ENCODE data around the gene CARD11. TPM values are rescaled to one million over a fixed set of nuclear protein-coding genes. Genes with fewer than 3 reads are reported as not detected.

CARD11 gene
- total RNA-seq, 5 donors from 2014 or later (not counting 1 experiment from before 2014, with no cell fraction given), result 105 to 142 (median 132) TPM

DNA sequence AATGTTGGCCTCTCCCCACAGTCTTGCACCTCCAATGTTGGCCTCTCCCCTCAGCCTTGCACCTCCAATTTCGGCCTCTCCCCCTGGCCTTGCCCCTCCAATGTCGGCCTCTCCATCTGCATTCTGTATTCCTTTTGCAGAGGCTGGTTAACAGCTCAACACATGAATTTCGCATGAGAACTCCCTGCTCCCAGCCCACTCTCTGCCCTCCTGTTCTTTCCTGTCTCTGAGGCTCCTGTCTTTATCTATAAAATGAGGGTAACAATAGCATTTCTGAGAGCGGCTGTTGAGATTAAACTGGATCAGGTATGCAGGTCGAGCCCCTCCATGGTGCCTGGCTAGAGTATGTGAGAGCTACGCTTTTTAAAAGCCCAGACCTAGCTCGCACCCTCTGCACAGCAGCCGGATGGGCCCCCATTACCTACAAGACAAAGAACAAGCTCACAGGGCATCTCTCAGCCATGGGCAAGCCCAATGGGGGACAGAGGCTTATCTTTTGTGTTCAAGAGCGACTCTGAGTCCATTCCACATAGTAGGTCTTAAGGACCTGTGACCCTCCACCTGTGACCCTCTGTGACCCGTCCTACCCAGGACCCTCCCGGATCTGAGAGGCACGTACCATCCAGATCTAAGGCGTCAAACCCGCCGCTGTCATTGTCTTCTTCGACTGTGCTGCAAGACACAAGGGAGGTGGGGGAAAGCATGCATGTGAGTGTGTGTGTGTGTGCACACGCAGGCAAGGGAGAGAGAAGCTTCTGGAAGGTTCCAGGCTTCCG is 117.4 kb downstream of the CARD11 start:
- Histone ChIP-seq H3K4me1 (ENCODE audit: control insufficient read depth in 1 of 2, extremely low read depth in 1 of 2, insufficient read depth in 2 of 2, low read length in 2 of 2) (no peaks in the 10 kb centered on the region), H3K27me3 (replicated peaks in 1 of 2; ENCODE audit: control insufficient read depth in 2 of 2, extremely low read depth in 1 of 2, insufficient read depth in 2 of 2, low read length in 1 of 2) (no peaks in the 10 kb centered on the region), H3K27ac (ENCODE audit: low read length) (no peak overlapping the region), H3K9me3 (no peaks in the 10 kb centered on the region), H3K4me3 (ENCODE audit: control insufficient read depth in 1 of 2, extremely low read depth in 1 of 2, low read length in 1 of 2) (no peak overlapping the region), H3K36me3 (ENCODE audit: control insufficient read depth in 2 of 2, extremely low read depth in 1 of 2, insufficient read depth in 1 of 2, low read length in 1 of 2) (peaks cover 20 to 92% of the 10 kb centered on the region in 2 donors)
- H3K4me1 Mint-ChIP-seq, result no peaks in the 10 kb centered on the region
- no peak overlapping the region for H3K4me3 Mint-ChIP-seq
- ATAC-seq (replicated peaks in 1 of 4) (no peak), DNase-seq (no peak)
- no peaks in the 10 kb centered on the region for H3K9me3 Mint-ChIP-seq
- ChIA-PET POLR2A (no interaction called here), CTCF (no interaction called here)
- 96% methylated on average over 6 of the region's 18 CpGs for WGBS (ENCODE audit: insufficient coverage)
- H3K36me3 Mint-ChIP-seq, result peaks cover 34% of the 10 kb centered on the region
- H3K27ac Mint-ChIP-seq, result peak overlapping the region in 1 of 2 donors; percentile 28
- no peaks in the 10 kb centered on the region for H3K27me3 Mint-ChIP-seq

DNA sequence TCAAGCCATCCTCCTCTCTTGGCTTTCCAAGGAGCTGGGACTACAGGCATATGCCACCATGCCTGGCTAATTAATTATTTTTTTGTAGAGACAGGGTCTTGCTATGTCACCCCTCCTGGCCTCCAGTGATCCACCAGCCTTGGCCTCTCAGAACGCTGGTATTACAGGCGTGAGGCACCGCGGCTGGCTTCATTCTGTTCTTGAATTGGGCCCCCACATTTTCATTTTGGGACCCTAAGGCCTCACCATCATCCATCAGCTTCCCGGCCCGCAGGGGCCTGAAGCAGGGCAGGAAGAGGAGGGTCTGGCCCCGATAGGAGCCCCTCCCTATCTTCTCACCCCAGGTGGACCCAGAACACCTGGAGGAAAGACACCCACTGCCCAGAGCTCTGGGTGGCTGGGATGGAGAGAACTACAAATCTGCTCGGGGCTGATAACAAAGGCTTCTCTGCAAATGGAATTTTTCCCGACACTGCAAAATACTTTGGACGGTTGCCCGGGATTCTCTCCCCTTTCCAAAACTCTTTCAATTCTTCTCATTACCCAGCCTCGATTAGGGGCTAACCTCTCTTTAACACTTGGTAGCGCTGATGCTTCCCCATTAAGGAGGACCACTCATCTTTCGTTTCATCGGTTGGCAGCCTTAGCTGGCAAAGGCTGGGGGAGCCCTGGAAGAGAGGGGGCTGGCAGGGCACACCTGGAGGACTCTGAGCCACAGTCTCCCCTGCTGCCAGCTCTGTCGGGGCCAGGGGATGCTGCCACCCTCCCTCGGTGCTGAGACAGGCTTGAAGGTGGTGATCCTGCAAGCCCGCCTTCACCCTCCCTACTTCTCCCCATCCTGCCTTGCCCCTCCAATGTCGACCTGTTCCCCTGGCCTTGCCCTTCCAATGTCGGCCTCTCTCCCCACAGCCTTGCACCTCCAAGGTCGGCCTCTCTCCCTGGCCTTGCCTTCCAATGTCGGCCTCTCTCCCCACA is 118.5 kb downstream of the CARD11 start:
- Mint-ChIP-seq H3K36me3 (peaks cover 42% of the 10 kb centered on the region), H3K27me3 (no peaks in the 10 kb centered on the region), H3K9me3 (peaks cover 0 to 6% (median 0%) of the 10 kb centered on the region in 3 donors), H3K4me1 (no peaks in the 10 kb centered on the region), H3K4me3 (no peak overlapping the region), H3K27ac (peak overlapping the region in 1 of 2 donors; percentile 15)
- H3K27me3 ChIP-seq (replicated peaks in 1 of 2; ENCODE audit: control insufficient read depth in 2 of 2, extremely low read depth in 1 of 2, insufficient read depth in 2 of 2, low read length in 1 of 2), result no peaks in the 10 kb centered on the region
- no peak overlapping the region for H3K27ac ChIP-seq (ENCODE audit: low read length)
- no peaks in the 10 kb centered on the region for H3K4me1 ChIP-seq (ENCODE audit: control insufficient read depth in 1 of 2, extremely low read depth in 1 of 2, insufficient read depth in 2 of 2, low read length in 2 of 2)
- ChIA-PET CTCF (no interaction called here), POLR2A (no interaction called here)
- H3K36me3 ChIP-seq (ENCODE audit: control insufficient read depth in 2 of 2, extremely low read depth in 1 of 2, insufficient read depth in 1 of 2, low read length in 1 of 2), result peaks cover 24 to 88% of the 10 kb centered on the region in 2 donors
- no peak for DNase-seq
- H3K4me3 ChIP-seq (ENCODE audit: control insufficient read depth in 1 of 2, extremely low read depth in 1 of 2, low read length in 1 of 2), result no peak overlapping the region
- no peaks in the 10 kb centered on the region for H3K9me3 ChIP-seq
- 86% methylated on average over 18 of the region's 22 CpGs for whole genome bisulfite sequencing (ENCODE audit: insufficient coverage)
- ATAC-seq (replicated peaks in 1 of 4), result no peak

DNA sequence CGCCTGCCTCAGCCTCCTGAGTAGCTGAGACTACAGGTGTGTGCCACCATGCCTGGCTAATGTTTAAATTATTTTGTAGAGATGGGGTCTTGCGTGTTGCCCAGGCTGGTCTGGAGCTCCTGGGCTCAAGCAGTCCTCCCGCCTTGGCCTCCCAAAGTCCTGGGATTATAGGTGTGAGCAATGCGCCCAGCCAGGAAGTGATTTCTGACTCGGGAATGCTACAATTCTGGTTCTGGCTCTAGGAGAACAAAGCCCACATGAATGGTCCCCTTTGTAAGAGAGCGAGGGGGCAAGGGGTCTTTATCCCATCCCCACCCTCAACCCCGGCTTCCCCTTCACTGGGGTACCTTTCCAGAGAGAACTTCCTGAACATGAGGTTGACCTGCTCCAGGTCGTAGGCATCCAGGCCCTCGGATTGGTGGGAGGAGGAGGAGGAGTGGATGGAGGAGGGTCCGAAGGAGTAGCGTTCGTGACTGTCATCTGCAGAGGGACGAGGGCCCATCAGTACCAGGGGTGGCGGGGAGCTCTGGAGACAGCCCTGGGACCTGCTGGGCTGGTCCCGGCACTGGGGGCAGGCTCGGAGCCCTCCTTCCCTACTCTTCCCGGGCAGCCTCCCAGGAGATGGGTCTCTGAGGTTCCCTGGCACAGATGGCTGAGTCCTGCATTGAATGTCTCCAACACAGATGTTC is 119.6 kb downstream of the CARD11 start:
- no peak overlapping the region for H3K4me3 Mint-ChIP-seq
- H3K4me3 ChIP-seq (ENCODE audit: control insufficient read depth in 1 of 2, extremely low read depth in 1 of 2, low read length in 1 of 2), result no peak overlapping the region
- H3K36me3 Mint-ChIP-seq, result peaks cover 50% of the 10 kb centered on the region
- no peaks in the 10 kb centered on the region for H3K4me1 Mint-ChIP-seq
- H3K27ac Mint-ChIP-seq, result no peak overlapping the region
- ATAC-seq (replicated peaks in 1 of 4) (no peak), DNase-seq (no peak)
- no peaks in the 10 kb centered on the region for H3K9me3 ChIP-seq
- ChIA-PET POLR2A (no interaction called here), CTCF (no interaction called here)
- H3K27me3 Mint-ChIP-seq, result no peaks in the 10 kb centered on the region
- 92% methylated on average over 16 of the region's 17 CpGs for whole genome bisulfite sequencing (ENCODE audit: insufficient coverage)
- peaks cover 0 to 8% (median 0%) of the 10 kb centered on the region in 3 donors for H3K9me3 Mint-ChIP-seq
- H3K27ac ChIP-seq (ENCODE audit: low read length), result no peak overlapping the region
- H3K4me1 ChIP-seq (ENCODE audit: control insufficient read depth in 1 of 2, extremely low read depth in 1 of 2, insufficient read depth in 2 of 2, low read length in 2 of 2), result no peaks in the 10 kb centered on the region
- H3K27me3 ChIP-seq (replicated peaks in 1 of 2; ENCODE audit: control insufficient read depth in 2 of 2, extremely low read depth in 1 of 2, insufficient read depth in 2 of 2, low read length in 1 of 2), result no peaks in the 10 kb centered on the region
- H3K36me3 ChIP-seq (ENCODE audit: control insufficient read depth in 2 of 2, extremely low read depth in 1 of 2, insufficient read depth in 1 of 2, low read length in 1 of 2), result peaks cover 31 to 88% of the 10 kb centered on the region in 2 donors

DNA sequence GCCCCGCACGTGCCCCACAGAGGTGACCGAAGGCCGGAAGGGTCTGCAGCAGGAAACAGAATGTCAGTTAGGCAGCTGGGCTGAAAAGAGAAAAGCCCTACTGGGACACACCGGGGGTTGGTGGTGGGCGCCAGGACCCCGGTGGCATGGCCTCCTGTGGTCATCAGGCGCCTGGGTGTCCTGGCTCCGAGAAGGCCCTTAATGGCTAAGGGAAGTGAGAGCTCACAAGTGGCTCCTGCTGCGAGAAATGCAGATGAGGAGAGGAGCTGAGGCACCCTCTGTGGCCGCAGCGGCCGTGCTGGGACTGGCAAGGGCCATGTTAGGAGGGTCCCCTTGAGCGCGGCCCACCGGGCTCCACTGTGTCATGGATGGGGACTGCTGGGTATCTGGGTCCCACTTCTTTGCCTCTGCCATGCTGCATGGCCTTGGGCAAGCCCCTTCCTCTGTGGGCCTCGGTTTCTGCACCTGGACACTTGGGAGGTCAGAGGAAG is 120.3 kb downstream of the CARD11 start:
- Mint-ChIP-seq H3K27ac (no peak overlapping the region), H3K4me1 (no peaks in the 10 kb centered on the region), H3K4me3 (no peak overlapping the region), H3K36me3 (peaks cover 54% of the 10 kb centered on the region), H3K27me3 (no peaks in the 10 kb centered on the region), H3K9me3 (peaks cover 0 to 8% (median 0%) of the 10 kb centered on the region in 3 donors)
- no peak for DNase-seq
- Histone ChIP-seq H3K36me3 (ENCODE audit: control insufficient read depth in 2 of 2, extremely low read depth in 1 of 2, insufficient read depth in 1 of 2, low read length in 1 of 2) (peaks cover 28 to 88% of the 10 kb centered on the region in 2 donors), H3K27me3 (replicated peaks in 1 of 2; ENCODE audit: control insufficient read depth in 2 of 2, extremely low read depth in 1 of 2, insufficient read depth in 2 of 2, low read length in 1 of 2) (no peaks in the 10 kb centered on the region), H3K9me3 (no peaks in the 10 kb centered on the region), H3K4me1 (ENCODE audit: control insufficient read depth in 1 of 2, extremely low read depth in 1 of 2, insufficient read depth in 2 of 2, low read length in 2 of 2) (no peaks in the 10 kb centered on the region), H3K4me3 (ENCODE audit: control insufficient read depth in 1 of 2, extremely low read depth in 1 of 2, low read length in 1 of 2) (no peak overlapping the region), H3K27ac (ENCODE audit: low read length) (no peak overlapping the region)
- WGBS (ENCODE audit: insufficient coverage), result 99% methylated on average over 17 of the region's 17 CpGs
- ChIA-PET CTCF (no interaction called here), POLR2A (no interaction called here)
- no peak for ATAC-seq (replicated peaks in 1 of 4)

DNA sequence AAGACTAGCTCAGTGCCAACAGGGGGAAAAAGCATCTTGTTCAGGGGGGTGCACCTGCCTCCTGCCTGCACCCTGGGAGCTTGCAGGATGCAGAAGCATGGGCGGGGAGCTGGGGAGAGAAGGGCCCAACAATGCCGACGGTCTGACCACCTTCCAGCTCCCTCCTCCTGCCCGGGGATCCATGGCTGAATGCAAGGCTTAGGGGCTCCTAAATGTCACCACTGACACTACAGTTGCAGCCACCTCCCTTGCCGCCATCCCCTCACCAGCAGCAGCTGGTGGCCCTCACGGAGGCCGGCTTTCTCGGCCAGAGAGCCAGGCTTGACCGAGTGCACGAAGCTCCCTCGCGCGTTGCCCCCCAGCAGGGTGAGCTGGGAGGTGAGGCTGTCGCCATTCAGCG is 120.8 kb downstream of the CARD11 start:
- WGBS (ENCODE audit: insufficient coverage), result 100% methylated on average over 7 of the region's 15 CpGs
- DNase-seq, result no peak
- Histone ChIP-seq H3K36me3 (ENCODE audit: control insufficient read depth in 2 of 2, extremely low read depth in 1 of 2, insufficient read depth in 1 of 2, low read length in 1 of 2) (peaks cover 28 to 87% of the 10 kb centered on the region in 2 donors), H3K27ac (ENCODE audit: low read length) (no peak overlapping the region), H3K4me1 (ENCODE audit: control insufficient read depth in 1 of 2, extremely low read depth in 1 of 2, insufficient read depth in 2 of 2, low read length in 2 of 2) (no peaks in the 10 kb centered on the region), H3K27me3 (replicated peaks in 1 of 2; ENCODE audit: control insufficient read depth in 2 of 2, extremely low read depth in 1 of 2, insufficient read depth in 2 of 2, low read length in 1 of 2) (no peaks in the 10 kb centered on the region), H3K4me3 (ENCODE audit: control insufficient read depth in 1 of 2, extremely low read depth in 1 of 2, low read length in 1 of 2) (no peak overlapping the region), H3K9me3 (no peaks in the 10 kb centered on the region)
- Mint-ChIP-seq H3K9me3 (peaks cover 0 to 8% (median 0%) of the 10 kb centered on the region in 3 donors), H3K36me3 (peaks cover 54% of the 10 kb centered on the region), H3K4me3 (no peak overlapping the region), H3K27ac (no peak overlapping the region), H3K4me1 (no peaks in the 10 kb centered on the region), H3K27me3 (no peaks in the 10 kb centered on the region)
- no peak for ATAC-seq (replicated peaks in 1 of 4)
- ChIA-PET CTCF (no interaction called here), POLR2A (no interaction called here)

DNA sequence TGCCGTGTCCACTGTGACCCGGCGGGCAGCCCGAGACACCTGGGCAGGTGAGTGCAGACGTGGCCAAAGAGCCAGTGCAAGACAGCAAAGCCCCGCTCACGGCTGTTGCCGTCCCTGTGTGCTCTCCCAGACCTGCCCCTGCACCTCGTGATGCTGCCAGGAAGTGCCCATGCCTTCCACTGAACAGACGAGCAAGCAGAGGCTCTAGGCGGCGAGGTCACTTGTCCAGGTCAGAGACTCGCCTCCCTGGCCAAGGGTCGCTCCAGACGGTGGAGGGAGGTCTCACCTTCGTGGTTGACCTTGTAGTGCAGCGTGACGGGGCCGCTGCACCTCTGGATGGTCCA is 121.3 kb downstream of the CARD11 start:
- WGBS (ENCODE audit: insufficient coverage), result 87% methylated on average over 19 of the region's 19 CpGs

More for the DNA sequence above, 121.3 kb downstream of the CARD11 start:
- Mint-ChIP-seq H3K4me3 (no peak overlapping the region), H3K9me3 (peaks cover 0 to 8% (median 0%) of the 10 kb centered on the region in 3 donors), H3K4me1 (no peaks in the 10 kb centered on the region), H3K36me3 (peaks cover 52% of the 10 kb centered on the region), H3K27me3 (no peaks in the 10 kb centered on the region), H3K27ac (no peak overlapping the region)
- no peak overlapping the region for H3K4me3 ChIP-seq (ENCODE audit: control insufficient read depth in 1 of 2, extremely low read depth in 1 of 2, low read length in 1 of 2)
- no peak for ATAC-seq (replicated peaks in 1 of 4)
- no peaks in the 10 kb centered on the region for H3K9me3 ChIP-seq
- DNase-seq, result no peak
- no peaks in the 10 kb centered on the region for H3K4me1 ChIP-seq (ENCODE audit: control insufficient read depth in 1 of 2, extremely low read depth in 1 of 2, insufficient read depth in 2 of 2, low read length in 2 of 2)
- no peak overlapping the region for H3K27ac ChIP-seq (ENCODE audit: low read length)
- peaks cover 31 to 87% of the 10 kb centered on the region in 2 donors for H3K36me3 ChIP-seq (ENCODE audit: control insufficient read depth in 2 of 2, extremely low read depth in 1 of 2, insufficient read depth in 1 of 2, low read length in 1 of 2)
- ChIA-PET POLR2A (no interaction called here), CTCF (no interaction called here)
- no peaks in the 10 kb centered on the region for H3K27me3 ChIP-seq (replicated peaks in 1 of 2; ENCODE audit: control insufficient read depth in 2 of 2, extremely low read depth in 1 of 2, insufficient read depth in 2 of 2, low read length in 1 of 2)

Measured in T-cell (primary cell).